ENCODE measurements around the gene MMS19. TPM values are rescaled to one million over a fixed set of nuclear protein-coding genes. Genes with fewer than 3 reads are reported as not detected.

MMS19 gene
- total RNA-seq, 1 donor from 2014 or later: 88.7 TPM

DNA sequence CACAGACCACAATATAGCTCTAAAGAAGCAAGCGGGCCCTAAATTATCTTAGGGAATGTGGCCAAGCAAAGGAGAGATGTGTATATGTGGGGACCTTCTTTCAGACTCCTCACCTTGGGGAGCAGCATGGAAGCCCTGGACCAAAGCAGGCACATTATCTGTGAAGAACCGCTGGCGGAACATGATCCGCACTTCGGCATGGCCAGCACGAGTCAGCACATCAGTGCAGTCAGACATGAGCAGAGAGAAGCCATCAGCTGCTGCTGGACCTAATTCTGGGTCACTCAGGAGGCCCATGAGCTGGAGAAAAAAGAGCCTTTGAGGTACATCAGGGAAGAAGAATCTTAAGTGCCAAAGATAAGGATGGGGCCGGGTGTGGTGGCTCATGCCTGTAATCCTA lies 38.3 kb downstream of the MMS19 start:
- H3K27me3 Mint-ChIP-seq (ENCODE audit: low read depth): no peaks in the 10 kb centered on the region
- no peak for DNase-seq (ENCODE audit: low read depth, low spot score)
- no peak overlapping the region for H3K4me3 Mint-ChIP-seq
- H3K27ac Mint-ChIP-seq (ENCODE audit: unreplicated experiment): no peak overlapping the region
- TF ChIP-seq, protein P1, sequence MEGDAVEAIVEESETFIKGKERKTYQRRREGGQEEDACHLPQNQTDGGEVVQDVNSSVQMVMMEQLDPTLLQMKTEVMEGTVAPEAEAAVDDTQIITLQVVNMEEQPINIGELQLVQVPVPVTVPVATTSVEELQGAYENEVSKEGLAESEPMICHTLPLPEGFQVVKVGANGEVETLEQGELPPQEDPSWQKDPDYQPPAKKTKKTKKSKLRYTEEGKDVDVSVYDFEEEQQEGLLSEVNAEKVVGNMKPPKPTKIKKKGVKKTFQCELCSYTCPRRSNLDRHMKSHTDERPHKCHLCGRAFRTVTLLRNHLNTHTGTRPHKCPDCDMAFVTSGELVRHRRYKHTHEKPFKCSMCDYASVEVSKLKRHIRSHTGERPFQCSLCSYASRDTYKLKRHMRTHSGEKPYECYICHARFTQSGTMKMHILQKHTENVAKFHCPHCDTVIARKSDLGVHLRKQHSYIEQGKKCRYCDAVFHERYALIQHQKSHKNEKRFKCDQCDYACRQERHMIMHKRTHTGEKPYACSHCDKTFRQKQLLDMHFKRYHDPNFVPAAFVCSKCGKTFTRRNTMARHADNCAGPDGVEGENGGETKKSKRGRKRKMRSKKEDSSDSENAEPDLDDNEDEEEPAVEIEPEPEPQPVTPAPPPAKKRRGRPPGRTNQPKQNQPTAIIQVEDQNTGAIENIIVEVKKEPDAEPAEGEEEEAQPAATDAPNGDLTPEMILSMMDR (conservative IDR thresholded peaks at IDR 0.05): no peak
- no peaks in the 10 kb centered on the region for H3K9me3 Mint-ChIP-seq
- H3K4me1 Mint-ChIP-seq: no peaks in the 10 kb centered on the region
- peaks cover 22% of the 10 kb centered on the region for H3K36me3 Mint-ChIP-seq (ENCODE audit: low read depth)

DNA sequence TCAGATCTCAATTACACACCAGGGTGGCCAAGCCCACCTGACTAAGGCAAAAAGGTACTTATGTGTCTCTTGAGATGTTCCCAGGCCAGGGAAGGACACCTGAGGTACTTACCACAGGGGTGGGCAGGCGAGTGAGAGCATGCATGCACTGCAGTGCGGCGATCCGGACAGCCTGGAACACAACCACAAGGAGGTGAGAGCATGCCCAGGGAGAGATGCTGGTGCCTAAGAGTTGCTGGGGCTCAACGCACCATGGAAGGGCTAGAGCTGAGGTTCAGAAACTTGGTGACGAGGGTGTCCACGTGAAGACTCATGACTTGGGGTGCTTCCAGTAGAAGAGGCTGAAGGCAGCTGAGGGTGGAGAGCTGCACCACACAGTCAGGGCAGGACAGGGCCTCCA lies 39.1 kb downstream of the MMS19 start:
- Mint-ChIP-seq H3K9me3 (no peaks in the 10 kb centered on the region), H3K4me3 (no peak overlapping the region), H3K27me3 (ENCODE audit: low read depth) (no peaks in the 10 kb centered on the region), H3K27ac (ENCODE audit: unreplicated experiment) (no peak overlapping the region), H3K4me1 (no peaks in the 10 kb centered on the region), H3K36me3 (ENCODE audit: low read depth) (peaks cover 22% of the 10 kb centered on the region)
- TF ChIP-seq, protein P1 (conservative IDR thresholded peaks at IDR 0.05): no peak
- no peak for DNase-seq (ENCODE audit: low read depth, low spot score)

DNA sequence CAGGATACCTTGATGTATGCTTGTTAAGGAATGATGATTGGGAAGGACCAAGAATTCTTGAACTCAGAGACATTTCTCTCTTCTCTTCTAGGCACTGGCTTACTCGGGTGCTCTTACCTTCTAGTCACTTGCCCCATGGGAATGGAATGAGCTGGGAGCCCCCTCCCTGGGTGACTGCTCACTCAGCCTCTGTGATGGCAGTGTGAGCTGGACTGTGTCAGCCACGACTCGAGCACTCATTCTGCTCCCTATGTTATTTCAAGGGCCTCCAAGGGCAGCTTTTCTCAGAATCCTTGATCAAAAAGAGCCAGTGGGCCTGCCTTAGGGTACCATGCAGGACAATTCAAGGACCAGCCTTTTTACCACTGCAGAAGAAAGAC lies 41.5 kb downstream of the MMS19 start:
- peaks cover 23% of the 10 kb centered on the region for H3K36me3 Mint-ChIP-seq (ENCODE audit: low read depth)
- no peaks in the 10 kb centered on the region for H3K9me3 Mint-ChIP-seq
- TF ChIP-seq, protein P1 (conservative IDR thresholded peaks at IDR 0.05): no peak
- H3K4me3 Mint-ChIP-seq: no peak overlapping the region
- H3K27me3 Mint-ChIP-seq (ENCODE audit: low read depth): no peaks in the 10 kb centered on the region
- H3K27ac Mint-ChIP-seq (ENCODE audit: unreplicated experiment): no peak overlapping the region
- no peak for DNase-seq (ENCODE audit: low read depth, low spot score)
- no peaks in the 10 kb centered on the region for H3K4me1 Mint-ChIP-seq

DNA sequence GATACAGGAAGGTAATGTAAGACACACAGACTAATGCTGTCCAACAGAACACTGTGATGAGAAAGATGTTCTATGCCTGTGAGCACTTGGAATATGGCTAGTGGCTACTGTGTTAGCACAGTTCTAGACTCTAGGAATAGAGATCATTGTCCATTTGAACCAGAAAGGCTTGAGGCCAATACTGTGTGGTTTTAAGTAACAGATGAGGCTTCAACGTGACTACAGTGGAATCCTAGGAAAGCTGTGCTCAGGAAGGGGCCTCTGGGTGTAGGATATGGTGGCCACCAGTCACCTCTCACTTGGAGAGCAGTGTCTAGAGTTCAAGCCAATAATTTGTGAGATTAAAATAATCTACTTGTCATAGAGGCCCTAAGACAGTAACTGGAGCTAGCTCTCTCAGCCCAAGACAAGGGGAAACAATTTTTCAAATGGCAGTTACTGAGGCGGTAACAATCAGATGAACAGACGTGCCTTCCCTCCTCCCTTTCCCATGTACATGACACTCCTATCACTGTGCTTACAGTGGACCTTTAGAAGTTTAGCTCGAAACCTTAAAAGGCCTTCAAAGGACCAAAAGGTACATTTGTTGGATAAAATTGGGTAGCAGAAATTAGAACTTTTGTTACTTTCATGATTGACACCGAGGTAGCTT lies 42.1 kb downstream of the MMS19 start:
- H3K4me3 Mint-ChIP-seq: no peak overlapping the region
- H3K4me1 Mint-ChIP-seq: no peaks in the 10 kb centered on the region
- no peak overlapping the region for H3K27ac Mint-ChIP-seq (ENCODE audit: unreplicated experiment)
- TF ChIP-seq, protein P1 (conservative IDR thresholded peaks at IDR 0.05): no peak
- no peaks in the 10 kb centered on the region for H3K27me3 Mint-ChIP-seq (ENCODE audit: low read depth)
- DNase-seq (ENCODE audit: low read depth, low spot score): no peak
- peaks cover 23% of the 10 kb centered on the region for H3K36me3 Mint-ChIP-seq (ENCODE audit: low read depth)
- no peaks in the 10 kb centered on the region for H3K9me3 Mint-ChIP-seq

DNA sequence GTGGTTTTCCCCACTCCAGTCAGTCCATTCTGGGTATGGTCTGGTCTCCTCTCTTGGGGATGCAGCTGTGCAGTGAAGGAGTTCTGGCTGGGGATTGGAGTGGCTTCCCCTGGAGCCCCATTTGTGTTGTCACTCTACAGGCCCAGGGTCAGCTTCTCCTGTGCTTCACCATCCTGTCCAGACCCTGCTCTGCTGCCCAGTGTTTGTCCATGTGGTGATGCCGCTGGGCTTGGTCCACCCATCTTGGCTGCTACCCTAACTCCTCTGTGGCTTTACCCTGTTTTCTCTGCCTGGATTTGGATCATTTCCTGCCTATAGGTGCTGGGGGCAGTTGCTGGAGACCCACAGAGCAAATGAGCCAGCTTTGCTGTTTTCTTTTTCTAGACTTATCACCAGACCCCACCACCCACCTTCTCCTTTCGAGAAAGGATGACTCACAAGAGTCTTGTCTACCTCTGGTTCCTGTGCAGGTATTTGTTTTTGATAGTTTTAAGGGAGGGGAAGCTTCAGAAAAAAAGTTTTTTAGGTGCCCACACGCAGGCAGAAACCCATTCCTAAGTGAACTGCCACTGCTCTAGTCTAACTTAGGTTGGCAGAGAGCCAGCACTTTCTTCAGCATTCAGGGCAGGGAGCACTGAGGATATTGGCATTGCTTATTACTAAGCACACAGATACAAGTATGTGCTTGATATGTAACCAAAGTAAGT lies 43.7 kb downstream of the MMS19 start:
- H3K27ac Mint-ChIP-seq (ENCODE audit: unreplicated experiment): no peak overlapping the region
- H3K4me1 Mint-ChIP-seq: peaks cover 10% of the 10 kb centered on the region
- H3K4me3 Mint-ChIP-seq: peak overlapping the region; percentile 59
- H3K27me3 Mint-ChIP-seq (ENCODE audit: low read depth): no peaks in the 10 kb centered on the region
- no peak for DNase-seq (ENCODE audit: low read depth, low spot score)
- no peaks in the 10 kb centered on the region for H3K9me3 Mint-ChIP-seq
- peaks cover 33% of the 10 kb centered on the region for H3K36me3 Mint-ChIP-seq (ENCODE audit: low read depth)
- TF ChIP-seq, protein P1 (conservative IDR thresholded peaks at IDR 0.05): no peak

Data from neural crest cell (in vitro differentiated cells).